ENCODE data around the gene PEPD. TPM values are rescaled to one million over a fixed set of nuclear protein-coding genes. Genes with fewer than 3 reads are reported as not detected.

Gene PEPD
- total RNA-seq, 1 experiment from 2014 or later, result 40.5 TPM

GRCh38 chr19:33498391-33499000 is 23.1 kb downstream of the PEPD start:
- Histone ChIP-seq H4K20me1 (ENCODE audit: insufficient read depth) (no peaks in the 10 kb centered on the region), H3K27ac (ENCODE audit: low read depth, low read length) (no peak overlapping the region), H3K4me3 (replicated peaks in 1 of 2; ENCODE audit: low read depth in 1 of 2, low read length in 2 of 2) (no peak overlapping the region), H3K4me2 (ENCODE audit: low read length) (no peak overlapping the region), H3K9me3 (ENCODE audit: control insufficient read depth in 1 of 2, insufficient read depth in 1 of 2, low read depth in 1 of 2, low read length in 2 of 2) (no peaks in the 10 kb centered on the region), H3K9me2 (ENCODE audit: insufficient read depth) (no peaks in the 10 kb centered on the region), H2AFZ (ENCODE audit: low read depth, low read length, poor library complexity, severe bottlenecking) (no peak overlapping the region), H3K4me1 (ENCODE audit: control insufficient read depth in 1 of 2, insufficient read depth in 2 of 2, low read length in 2 of 2) (no peaks in the 10 kb centered on the region), H3K79me2 (ENCODE audit: insufficient read depth, low read length) (no peaks in the 10 kb centered on the region), H3K36me3 (ENCODE audit: control insufficient read depth in 1 of 2, insufficient read depth in 2 of 2, low read length in 2 of 2) (no peaks in the 10 kb centered on the region), H3K9ac (ENCODE audit: low read length) (no peak overlapping the region), H3K27me3 (ENCODE audit: insufficient read depth, low read length) (no peaks in the 10 kb centered on the region)
- no peak for DNase-seq (ENCODE audit: low read depth, low spot score)
- CTCF ChIA-PET, result no interaction called here
- no peak for ATAC-seq
- BruUV-seq (replicated peaks), result no TSS peak
- POLR2A ChIA-PET, result no interaction called here
- TF ChIP-seq SP1 (IDR thresholded peaks at IDR 0.05; ENCODE audit: low read depth) (no peak), RAD21 (IDR thresholded peaks at IDR 0.05; ENCODE audit: low read depth) (no peak), CBX3 (IDR thresholded peaks at IDR 0.05; ENCODE audit: low read depth) (no peak), ZNF274 (IDR thresholded peaks at IDR 0.05; ENCODE audit: low read depth, low read length) (no peak), FOSL1 (IDR thresholded peaks at IDR 0.05; ENCODE audit: low read depth) (no peak), CEBPB (IDR thresholded peaks at IDR 0.05; ENCODE audit: low read depth) (no peak), YY1 (IDR thresholded peaks at IDR 0.05; ENCODE audit: extremely low read depth, insufficient replicate concordance, low read depth, low read length) (no peak), ZBTB33 (IDR thresholded peaks at IDR 0.05; ENCODE audit: extremely low read depth, insufficient replicate concordance, low read length) (no peak), SIN3A (IDR thresholded peaks at IDR 0.05; ENCODE audit: low read depth) (no peak), EZH2phosphoT487 (IDR thresholded peaks at IDR 0.05; ENCODE audit: borderline replicate concordance) (no peak), POLR2AphosphoS5 (IDR thresholded peaks at IDR 0.05; ENCODE audit: low read depth, low read length) (no peak), POLR2A (IDR thresholded peaks at IDR 0.05; ENCODE audit: borderline replicate concordance, extremely low read depth, insufficient read depth, insufficient read length) (no peak), SRF (IDR thresholded peaks at IDR 0.05; ENCODE audit: low read depth) (no peak), ELF1 (IDR thresholded peaks at IDR 0.05; ENCODE audit: borderline replicate concordance, low read depth) (no peak), JUND (IDR thresholded peaks at IDR 0.05) (no peak), REST (IDR thresholded peaks at IDR 0.05; ENCODE audit: low read depth) (no peak), EZH2 (IDR thresholded peaks at IDR 0.05) (no peak)
- TF ChIP-seq, protein P1, sequence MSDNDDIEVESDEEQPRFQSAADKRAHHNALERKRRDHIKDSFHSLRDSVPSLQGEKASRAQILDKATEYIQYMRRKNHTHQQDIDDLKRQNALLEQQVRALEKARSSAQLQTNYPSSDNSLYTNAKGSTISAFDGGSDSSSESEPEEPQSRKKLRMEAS (IDR thresholded peaks at IDR 0.05), result no peak
- TF ChIP-seq, protein P2, sequence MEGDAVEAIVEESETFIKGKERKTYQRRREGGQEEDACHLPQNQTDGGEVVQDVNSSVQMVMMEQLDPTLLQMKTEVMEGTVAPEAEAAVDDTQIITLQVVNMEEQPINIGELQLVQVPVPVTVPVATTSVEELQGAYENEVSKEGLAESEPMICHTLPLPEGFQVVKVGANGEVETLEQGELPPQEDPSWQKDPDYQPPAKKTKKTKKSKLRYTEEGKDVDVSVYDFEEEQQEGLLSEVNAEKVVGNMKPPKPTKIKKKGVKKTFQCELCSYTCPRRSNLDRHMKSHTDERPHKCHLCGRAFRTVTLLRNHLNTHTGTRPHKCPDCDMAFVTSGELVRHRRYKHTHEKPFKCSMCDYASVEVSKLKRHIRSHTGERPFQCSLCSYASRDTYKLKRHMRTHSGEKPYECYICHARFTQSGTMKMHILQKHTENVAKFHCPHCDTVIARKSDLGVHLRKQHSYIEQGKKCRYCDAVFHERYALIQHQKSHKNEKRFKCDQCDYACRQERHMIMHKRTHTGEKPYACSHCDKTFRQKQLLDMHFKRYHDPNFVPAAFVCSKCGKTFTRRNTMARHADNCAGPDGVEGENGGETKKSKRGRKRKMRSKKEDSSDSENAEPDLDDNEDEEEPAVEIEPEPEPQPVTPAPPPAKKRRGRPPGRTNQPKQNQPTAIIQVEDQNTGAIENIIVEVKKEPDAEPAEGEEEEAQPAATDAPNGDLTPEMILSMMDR (IDR thresholded peaks at IDR 0.05 in 2 of 3, conservative IDR thresholded peaks at IDR 0.05 in 1 of 3; ENCODE audit: borderline replicate concordance in 1 of 3, insufficient read depth in 1 of 3, low read depth in 2 of 3, low read length in 2 of 3), result no peak
- intact Hi-C loops (cut with micrococcal nuclease), result no loop called here
- RAD21 ChIA-PET (ENCODE audit: low non-redundant PET in 1 of 2, low total read pairs in 2 of 2, uncharacterized antibody in 2 of 2, unreplicated experiment in 2 of 2), result no interaction called here

Data from HCT116 (cell line).